SK-N-SH (cell line): ENCODE data around the gene PTBP2.

Source experiments
- CTCF ChIP-seq: fragments of 200-600 bp; sonication (generic); IDR thresholded peaks from 2 replicates; pipeline ENCODE4 v1.6.1; 2017; ENCODE audit warnings: antibody characterized with exemption, mild to moderate bottlenecking, moderate library complexity
- ELF1 ChIP-seq: IDR thresholded peaks from 2 replicates; pipeline ENCODE4 v1.4.0; 2012
- EP300 ChIP-seq, 2 experiments: IDR thresholded peaks; 2 replicates each; pipeline versions ENCODE4 v1.4.0 to v1.6.1; 2012; ENCODE audit warnings: borderline replicate concordance in 1 of 2, low read depth in 1 of 2, low read length in 1 of 2
- EZH2phosphoT487 ChIP-seq: fragments of 200-600 bp; sonication (generic); IDR thresholded peaks from 2 replicates; pipeline ENCODE4 v1.6.1; 2017; ENCODE audit warnings: low read depth, mixed run types, mild to moderate bottlenecking, antibody characterized with exemption, moderate library complexity, borderline replicate concordance
- GABPA ChIP-seq: IDR thresholded peaks from 2 replicates; pipeline ENCODE4 v1.4.0; 2012; ENCODE audit warnings: low read depth, mild to moderate bottlenecking
- JUND ChIP-seq: IDR thresholded peaks from 2 replicates; pipeline ENCODE4 v1.4.0; 2012
- MAX ChIP-seq: IDR thresholded peaks from 2 replicates; pipeline ENCODE4 v1.4.0; 2012; ENCODE audit warnings: low read depth
- NFIC ChIP-seq: IDR thresholded peaks from 2 replicates; pipeline ENCODE4 v1.4.0; 2012; ENCODE audit warnings: borderline replicate concordance
- RAD21 ChIP-seq: IDR thresholded peaks from 2 replicates; pipeline ENCODE4 v1.6.1; 2012; ENCODE audit warnings: mild to moderate bottlenecking, low read length
- RCOR1 ChIP-seq: fragments of 150-350 bp; IDR thresholded peaks from 2 replicates; pipeline ENCODE4 v1.6.1; 2017; ENCODE audit warnings: antibody characterized with exemption, low read length
- REST ChIP-seq: IDR thresholded peaks from 2 replicates; pipeline ENCODE4 v1.6.1; 2012; ENCODE audit warnings: mild to moderate bottlenecking, low read depth, low read length, moderate library complexity
- SIN3A ChIP-seq: IDR thresholded peaks from 2 replicates; pipeline ENCODE4 v1.6.1; 2012; ENCODE audit warnings: low read depth, mild to moderate bottlenecking, low read length, moderate library complexity, borderline replicate concordance
- SMC3 ChIP-seq: IDR thresholded peaks from 2 replicates; pipeline ENCODE4 v1.6.1; 2012; ENCODE audit warnings: low read depth, low read length, improper control_type of control experiment

GRCh38 chr1:96723377-96723776, 1.8 kb downstream of the PTBP2 start:
- TF ChIP-seq MAX (no peak), NFIC (no peak), CTCF (no peak), EP300 (IDR thresholded peaks at IDR 0.05; ENCODE audit: borderline replicate concordance in 1 of 2, low read depth in 1 of 2, low read length in 1 of 2) (no peak), REST (no peak), SMC3 (no peak), EZH2phosphoT487 (no peak), RAD21 (no peak), SIN3A (no peak), GABPA (no peak), RCOR1 (no peak), ELF1 (no peak), JUND (no peak)
